SK-N-MC (cell line): Measurements from ENCODE around the gene MANF.
"Not testable (repeated sequence)": the region's sequence is repeated elsewhere in the genome, so short reads cannot be mapped to it uniquely, and the experiment has no call there.

Experiments used
- DNase-seq: peaks from one replicate; pipeline ENCODE4 v3.0.0-alpha.2; 2011; ENCODE audit warnings: low read depth, low spot score
- H3K27ac ChIP-seq: fragments of 200-600 bp; sonication (generic); 2 replicates; pipeline ENCODE4 v1.5.1; 2016; ENCODE audit warnings: mixed run types
- H3K36me3 ChIP-seq: fragments of 200-600 bp; sonication (generic); 2 replicates; pipeline ENCODE4 v1.6.1; 2017; ENCODE audit warnings: antibody characterized with exemption, low read length, mixed read lengths; ENCODE audit not compliant: insufficient read depth
- H3K4me3 ChIP-seq: fragments of 200-600 bp; sonication (generic); 2 replicates; pipeline ENCODE4 v1.5.1; 2016
- H3K9ac ChIP-seq: fragments of 200-600 bp; sonication (generic); 2 replicates; pipeline ENCODE4 v1.8.0; 2017; ENCODE audit warnings: mixed run types, mixed read lengths; ENCODE audit not compliant: insufficient read length
- H3K9me3 ChIP-seq: fragments of 200-600 bp; sonication (generic); 2 replicates; pipeline ENCODE4 v1.6.1; 2017; ENCODE audit warnings: low read depth, mild to moderate bottlenecking, antibody characterized with exemption, low read length, moderate library complexity, mixed read lengths
- EZH2 ChIP-seq: fragments of 200-600 bp; sonication (generic); IDR thresholded peaks from one replicate; pipeline ENCODE4 v1.6.1; 2017; ENCODE audit warnings: antibody characterized with exemption
- FOXP2 ChIP-seq: optimal IDR thresholded peaks from 2 replicates; pipeline ENCODE3; 2011; ENCODE audit warnings: mild to moderate bottlenecking, moderate library complexity; ENCODE audit not compliant: insufficient read depth; ENCODE audit errors: extremely low read length, control extremely low read depth
- POLR2AphosphoS5 ChIP-seq: IDR thresholded peaks from 2 replicates; pipeline ENCODE4 v1.6.1; 2012; ENCODE audit warnings: mild to moderate bottlenecking, low read depth, low read length, borderline replicate concordance

MANF gene

DNA sequence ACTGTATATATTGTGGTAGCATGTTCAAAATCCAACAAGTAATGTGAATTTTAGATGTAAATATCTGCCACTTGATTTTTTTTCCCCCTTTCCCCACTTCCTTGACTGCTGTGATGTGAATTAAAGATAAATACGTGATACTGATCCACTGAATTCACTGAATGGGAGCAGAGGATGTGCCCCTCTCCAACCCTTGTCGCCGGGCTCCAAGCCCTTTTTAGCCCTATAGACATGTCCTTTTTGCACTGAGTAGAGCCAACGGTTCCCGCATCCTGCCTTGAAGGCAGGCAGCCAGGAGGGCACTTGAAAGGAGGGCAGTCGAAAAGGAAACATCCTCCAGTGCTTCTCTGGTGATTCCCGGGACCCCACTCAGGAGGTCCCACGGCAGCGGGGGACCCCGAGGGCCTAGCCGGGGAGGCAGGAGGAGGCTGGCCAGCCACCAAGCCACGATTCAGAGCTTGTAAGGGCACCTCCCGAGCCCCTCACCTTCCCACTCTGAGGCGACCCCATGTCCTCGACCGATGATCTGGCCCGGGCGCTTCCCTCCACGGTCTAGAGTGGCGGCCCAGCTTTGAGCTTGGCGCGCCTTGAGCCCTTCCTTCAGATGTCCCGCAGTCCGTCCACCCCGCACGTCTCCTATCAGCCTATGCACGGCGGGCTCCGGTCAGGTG is 901 bp upstream of the MANF start:
- Histone ChIP-seq H3K4me3 (peak overlapping the region; percentile 80), H3K9me3 (no peaks in the 10 kb centered on the region), H3K9ac (peak overlapping the region; percentile 90), H3K36me3 (no peaks in the 10 kb centered on the region), H3K27ac (peak overlapping the region; percentile 68; the same call in 1 of the 2 replicates)
- TF ChIP-seq EZH2: no peak
- no peak for TF ChIP-seq FOXP2
- TF ChIP-seq POLR2AphosphoS5: no peak
- DNase-seq: no peak

GRCh38 chr3:51385621-51386091 is 565 bp downstream of the MANF start:
- no peaks in the 10 kb centered on the region for H3K36me3 ChIP-seq
- no peaks in the 10 kb centered on the region for H3K9me3 ChIP-seq
- no peak for TF ChIP-seq POLR2AphosphoS5
- peak overlapping the region; percentile 72 for H3K9ac ChIP-seq
- H3K4me3 ChIP-seq: peak overlapping the region; percentile 80
- no peak for DNase-seq
- H3K27ac ChIP-seq: no peak overlapping the region

DNA sequence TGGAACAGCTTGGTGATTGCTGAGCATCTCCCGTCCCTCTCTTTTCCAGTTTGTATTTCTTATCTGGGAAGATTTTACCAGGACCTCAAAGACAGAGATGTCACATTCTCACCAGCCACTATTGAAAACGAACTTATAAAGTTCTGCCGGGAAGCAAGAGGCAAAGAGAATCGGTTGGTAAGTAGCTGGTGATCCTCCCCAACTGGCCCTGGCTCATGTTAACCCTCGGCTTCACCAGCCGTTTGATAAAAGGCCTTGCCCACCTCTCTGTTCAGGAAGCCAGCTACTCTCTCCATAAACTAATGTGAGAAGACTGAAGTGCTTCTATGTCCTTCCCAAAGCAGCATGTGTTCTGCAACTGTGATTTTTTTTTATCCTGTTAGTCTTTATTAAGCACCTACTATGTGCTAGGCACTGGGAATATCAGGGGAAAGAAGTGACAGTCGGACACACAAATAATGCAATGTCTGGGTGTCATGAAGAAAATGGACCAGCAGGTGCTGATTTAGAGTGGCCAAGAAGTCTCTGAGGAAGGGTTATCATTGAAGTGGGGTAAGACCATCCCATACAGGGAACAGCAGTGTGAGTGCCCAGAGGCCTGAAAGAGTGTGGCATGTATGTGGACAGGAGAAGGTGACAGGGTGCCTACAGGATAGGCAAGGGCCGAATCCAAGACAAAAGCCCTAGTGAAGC is 1.2 kb downstream of the MANF start:
- DNase-seq: no peak
- Histone ChIP-seq H3K9me3 (no peaks in the 10 kb centered on the region), H3K36me3 (no peaks in the 10 kb centered on the region), H3K9ac (peak overlapping the region; percentile 72), H3K27ac (no peak overlapping the region), H3K4me3 (peak overlapping the region; percentile 80)
- no peak for TF ChIP-seq POLR2AphosphoS5
- no peak for TF ChIP-seq FOXP2
- no peak for TF ChIP-seq EZH2

DNA sequence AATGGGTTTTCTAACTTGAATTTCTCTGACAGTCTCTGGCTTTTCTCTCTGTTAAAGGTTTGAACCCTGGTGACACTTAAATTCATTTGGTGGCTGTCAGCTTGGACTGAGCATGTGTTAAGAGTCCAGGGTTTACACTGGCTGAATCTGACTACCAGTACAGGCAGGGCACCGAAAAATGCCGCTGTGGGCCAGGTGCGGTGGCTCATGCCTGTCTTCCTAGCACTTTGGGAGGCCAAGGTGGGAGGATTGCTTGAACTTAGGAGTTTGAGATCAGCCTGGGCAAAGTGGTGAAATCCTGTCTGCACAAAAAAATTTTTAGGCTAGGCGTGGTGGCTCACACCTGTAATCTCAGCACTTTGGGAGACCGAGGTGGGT is 1.8 kb downstream of the MANF start:
- TF ChIP-seq POLR2AphosphoS5 (no peak), EZH2 (no peak), FOXP2 (no peak)
- Histone ChIP-seq H3K9ac (no peak overlapping the region), H3K4me3 (peak overlapping the region; percentile 80; the same call in 1 of the 2 replicates)

GRCh38 chr3:51387281-51387680 is 2.2 kb downstream of the MANF start:
- not testable (repeated sequence) for H3K36me3 ChIP-seq, H3K27ac ChIP-seq, H3K9ac ChIP-seq, H3K4me3 ChIP-seq, H3K9me3 ChIP-seq, DNase-seq

More for the DNA sequence above, 1.8 kb downstream of the MANF start:
- Histone ChIP-seq H3K27ac (no peak overlapping the region), H3K36me3 (no peaks in the 10 kb centered on the region), H3K9me3 (no peaks in the 10 kb centered on the region)
- DNase-seq: no peak

GRCh38 chr3:51388286-51389029 is 3.4 kb downstream of the MANF start:
- no peak for DNase-seq
- H3K4me3 ChIP-seq: no peak overlapping the region
- no peak overlapping the region for H3K27ac ChIP-seq
- no peak overlapping the region for H3K9ac ChIP-seq
- no peaks in the 10 kb centered on the region for H3K9me3 ChIP-seq
- H3K36me3 ChIP-seq: peaks cover 12% of the 10 kb centered on the region; the same call in 1 of the 2 replicates
- no peak for TF ChIP-seq EZH2
- no peak for TF ChIP-seq FOXP2
- no peak for TF ChIP-seq POLR2AphosphoS5

GRCh38 chr3:51389423-51390183 is 4.5 kb downstream of the MANF start:
- Histone ChIP-seq H3K27ac (no peak overlapping the region), H3K4me3 (no peak overlapping the region), H3K36me3 (peaks cover 23% of the 10 kb centered on the region; the same call in 1 of the 2 replicates), H3K9me3 (no peaks in the 10 kb centered on the region), H3K9ac (no peak overlapping the region)
- no peak for TF ChIP-seq POLR2AphosphoS5
- TF ChIP-seq EZH2: no peak
- TF ChIP-seq FOXP2: no peak
- no peak for DNase-seq
